CD1c-positive myeloid dendritic cell (primary cell): ENCODE results near the gene GIN1.
"Not testable (repeated sequence)": the region's sequence is repeated elsewhere in the genome, so short reads cannot be mapped to it uniquely, and the experiment has no call there.

ENCODE experiments used
- DNase-seq: peaks from one replicate; pipeline ENCODE4 v3.0.0-alpha.2; 2016; ENCODE audit errors: extremely low spot score

Gene GIN1, protein sequence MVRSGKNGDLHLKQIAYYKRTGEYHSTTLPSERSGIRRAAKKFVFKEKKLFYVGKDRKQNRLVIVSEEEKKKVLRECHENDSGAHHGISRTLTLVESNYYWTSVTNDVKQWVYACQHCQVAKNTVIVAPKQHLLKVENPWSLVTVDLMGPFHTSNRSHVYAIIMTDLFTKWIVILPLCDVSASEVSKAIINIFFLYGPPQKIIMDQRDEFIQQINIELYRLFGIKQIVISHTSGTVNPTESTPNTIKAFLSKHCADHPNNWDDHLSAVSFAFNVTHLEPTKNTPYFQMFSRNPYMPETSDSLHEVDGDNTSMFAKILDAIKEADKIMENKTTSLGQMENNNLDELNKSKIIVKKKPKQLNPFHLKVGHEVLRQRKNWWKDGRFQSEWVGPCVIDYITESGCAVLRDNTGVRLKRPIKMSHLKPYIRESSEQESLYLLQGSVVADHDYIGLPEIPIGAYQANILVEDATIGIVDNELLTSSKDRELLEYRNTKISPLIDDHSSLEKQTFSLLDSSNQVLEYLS

DNA sequence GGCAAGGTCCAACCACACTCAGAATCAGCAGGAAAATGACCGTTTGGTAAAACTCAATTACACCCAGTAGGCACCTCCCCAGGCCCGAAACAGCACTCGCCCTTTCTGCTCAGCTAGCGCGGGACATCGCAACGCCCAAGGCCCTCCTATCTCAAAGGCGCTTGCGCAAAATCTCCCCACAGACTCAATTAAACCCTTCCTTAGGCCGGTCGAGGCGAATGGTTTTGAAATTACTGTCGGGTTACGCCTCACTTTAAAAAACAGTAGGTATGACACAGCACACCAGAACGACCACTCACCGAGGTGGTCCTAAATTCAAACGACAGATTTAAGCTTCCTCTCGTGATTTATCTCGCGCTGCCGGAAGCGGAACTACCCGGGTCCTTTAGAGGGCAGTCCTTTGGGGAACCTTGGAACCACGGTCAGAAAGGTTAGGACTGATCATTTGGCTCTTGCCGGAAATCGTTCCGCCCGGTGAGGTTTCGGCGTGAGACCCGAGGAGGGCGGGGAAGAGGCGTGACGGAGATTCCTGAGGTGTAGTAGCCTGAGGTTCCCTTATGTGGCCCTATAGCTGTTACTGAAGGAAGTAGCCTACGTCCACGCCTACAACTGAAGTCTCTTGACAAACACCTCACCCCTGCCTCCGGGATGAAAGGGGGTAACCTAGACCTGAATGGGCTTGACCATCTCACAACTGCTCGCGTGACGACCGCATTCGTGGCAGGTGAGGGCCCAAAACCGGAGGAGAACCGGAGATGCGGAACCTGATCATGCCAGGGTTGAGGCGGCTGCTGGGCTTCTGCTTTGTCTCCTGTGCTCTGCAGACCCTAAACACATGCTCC lies at the start of gene GIN1, which contains the start of gene PPIP5K2:
TSS of gene GIN1 (minus strand) at position 374 of the 842 bp plus-strand sequence. CDS start 11,431 bp downstream, outside the sequence.
TSS of gene PPIP5K2 (plus strand) at position 537 of the 842 bp plus-strand sequence. CDS start 9,289 bp downstream, outside the sequence.
- peak; percentile 99 for DNase-seq

GRCh38 chr5:103166706-103167105 lies 46.8 kb upstream of the GIN1 start:
- DNase-seq = peak; percentile 49

GRCh38 chr5:103151156-103151555 lies 31.2 kb upstream of the GIN1 start:
- DNase-seq = no peak

- DNase-seq = no peak
Observed at GRCh38 chr5:103148213-103148612, 28.3 kb upstream of the GIN1 start.

GRCh38 chr5:103145196-103145595 lies 25.3 kb upstream of the GIN1 start:
- DNase-seq = peak; percentile 29

DNA sequence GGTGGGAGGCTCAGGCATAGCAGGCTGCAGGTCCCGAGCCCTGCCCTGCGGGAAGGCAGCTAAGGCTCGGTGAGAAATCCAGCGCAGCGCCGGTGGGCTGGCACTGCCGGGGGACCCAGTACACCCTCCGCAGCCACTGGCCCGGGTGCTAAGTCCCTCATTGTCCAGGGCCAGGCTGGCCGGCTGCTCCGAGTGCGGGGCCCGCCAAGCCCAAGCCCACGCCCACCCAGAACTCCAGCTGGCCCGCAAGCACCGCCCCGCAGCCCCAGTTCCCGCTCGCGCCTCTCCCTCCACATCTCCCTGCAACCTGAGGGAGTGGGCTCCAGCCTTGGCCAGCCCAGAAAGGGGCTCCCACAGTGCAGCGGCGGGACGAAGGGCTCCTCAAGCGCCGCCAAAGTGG lies 22.2 kb upstream of the GIN1 start:
- not testable (repeated sequence) for DNase-seq

DNA sequence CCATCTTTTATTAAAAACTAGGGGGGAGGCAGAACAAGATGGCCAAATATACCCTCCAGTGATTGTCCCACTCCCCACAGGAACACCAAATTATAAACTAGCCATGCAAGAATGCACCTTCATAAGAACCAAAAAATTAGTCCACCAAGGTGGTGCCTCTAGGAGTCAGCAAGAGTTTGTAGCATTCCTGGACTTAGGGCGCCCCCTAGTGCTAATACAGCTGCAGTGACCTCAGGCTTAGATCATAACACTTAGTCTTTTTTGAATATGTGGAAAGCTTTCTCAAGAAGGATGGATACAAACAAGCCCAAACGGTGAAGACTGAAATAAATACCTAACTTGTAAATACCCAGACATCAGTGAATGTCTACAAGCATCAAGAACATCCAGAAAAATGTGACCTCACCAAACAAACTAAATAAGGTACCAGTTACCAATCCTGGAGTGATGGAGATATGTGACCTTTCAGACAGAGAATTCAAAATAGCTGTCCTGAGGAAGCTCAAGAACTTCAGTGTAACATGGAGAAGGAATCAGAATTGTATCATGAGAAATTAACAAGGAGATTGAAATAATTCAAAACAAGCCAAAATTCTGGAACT lies 19.4 kb upstream of the GIN1 start:
- peak; percentile 86 for DNase-seq

GRCh38 chr5:103138202-103138690 lies 18.3 kb upstream of the GIN1 start:
- DNase-seq = no peak

GRCh38 chr5:103135461-103135860 lies 15.5 kb upstream of the GIN1 start:
- no peak for DNase-seq

GRCh38 chr5:103133231-103133630 lies 13.3 kb upstream of the GIN1 start:
- DNase-seq = no peak

DNA sequence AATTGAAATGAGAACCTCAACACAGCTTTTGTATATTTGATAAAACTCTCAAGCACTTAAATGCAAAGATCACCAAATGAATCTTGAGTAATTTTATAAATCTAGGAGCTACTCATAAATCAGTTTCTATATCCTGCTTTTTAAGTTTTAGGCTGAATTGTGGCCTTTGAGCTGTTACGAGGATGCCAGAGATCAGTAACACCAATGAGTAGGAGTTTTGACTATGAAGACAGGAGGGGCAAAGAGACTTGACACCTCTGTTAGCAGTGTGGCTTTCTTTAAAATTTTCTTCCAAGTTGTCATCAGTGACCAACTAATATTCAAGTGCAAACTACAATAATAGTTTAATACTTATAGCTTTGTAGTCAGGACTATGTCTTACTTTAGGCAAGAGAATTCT lies 12.7 kb upstream of the GIN1 start:
- no peak for DNase-seq

- DNase-seq = no peak
Observed at GRCh38 chr5:103128202-103128601, 8.3 kb upstream of the GIN1 start.

DNA sequence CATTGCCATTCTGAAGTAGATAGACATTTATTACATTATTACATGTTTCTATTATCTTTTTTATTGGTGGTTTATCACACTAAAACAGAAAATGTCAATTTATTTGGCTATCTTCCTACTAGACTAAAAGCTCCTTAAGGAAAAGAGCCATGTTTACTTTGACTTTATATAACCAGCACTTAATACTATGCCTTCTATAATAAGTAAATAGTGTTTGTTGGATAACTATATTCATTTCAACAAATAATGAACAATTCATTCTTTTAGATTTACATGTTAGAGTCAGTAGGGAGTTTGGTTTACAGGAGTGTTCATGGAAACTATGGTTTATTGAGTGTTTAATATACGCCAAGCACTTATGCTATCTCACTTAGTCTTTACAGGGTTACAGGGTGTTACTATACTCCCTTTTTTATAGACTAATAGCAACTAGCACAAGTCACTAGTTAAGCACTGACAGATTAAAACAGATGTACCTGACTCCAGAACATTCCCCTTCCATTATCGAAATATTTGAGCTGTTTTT lies 7.4 kb upstream of the GIN1 start:
- DNase-seq = no peak

- DNase-seq = no peak
Observed at GRCh38 chr5:103126557-103126956, 6.6 kb upstream of the GIN1 start.

DNA sequence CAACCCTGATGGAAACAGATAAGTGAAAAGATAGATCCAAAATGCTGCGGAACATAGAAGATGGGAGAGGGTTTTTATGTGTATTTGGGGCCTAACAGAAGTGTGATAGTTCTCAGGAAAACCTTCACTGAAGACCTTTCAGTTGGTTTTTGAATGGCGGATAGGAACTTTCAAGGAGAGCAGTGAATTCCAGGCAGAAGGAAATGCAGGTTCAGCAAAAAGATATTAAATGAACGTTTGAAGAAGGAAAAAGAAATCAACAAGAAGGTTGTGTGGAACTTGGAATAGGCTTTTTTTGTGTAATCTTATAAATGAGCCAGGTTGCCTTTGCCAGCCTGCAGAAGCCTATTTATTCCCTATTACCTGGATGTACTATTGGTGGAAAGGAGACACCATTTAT lies 2.3 kb upstream of the GIN1 start:
- no peak for DNase-seq

DNA sequence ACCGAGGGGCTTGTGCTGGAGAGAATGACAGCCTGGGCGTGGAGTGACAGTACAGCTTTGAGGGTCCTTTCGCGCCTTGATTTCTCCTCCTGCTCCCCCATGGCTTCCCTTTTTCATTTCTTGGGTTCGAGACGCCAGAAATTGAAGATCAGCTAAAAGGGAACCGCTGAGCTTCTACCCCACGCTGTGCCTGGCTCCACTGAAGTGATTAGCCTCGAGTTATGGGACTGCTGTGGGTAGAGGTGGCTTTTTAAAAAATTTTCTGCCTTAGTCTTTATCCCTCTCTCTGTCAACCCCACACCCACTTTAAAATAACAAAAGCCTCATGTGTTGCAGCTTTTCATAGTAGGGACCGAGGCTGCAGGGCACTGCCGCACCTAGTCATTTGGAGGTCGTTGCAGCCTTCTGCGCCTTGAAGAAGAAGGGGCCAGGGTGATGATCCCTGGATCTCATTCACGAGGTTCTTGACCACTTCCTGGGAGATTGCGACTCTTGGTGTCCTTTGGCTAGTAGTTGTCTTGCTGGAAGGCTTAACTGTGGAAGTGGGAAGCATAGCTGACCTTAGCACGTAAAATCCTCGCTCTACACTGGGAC lies 766 bp upstream of the GIN1 start:
- DNase-seq = peak; percentile 49

DNA sequence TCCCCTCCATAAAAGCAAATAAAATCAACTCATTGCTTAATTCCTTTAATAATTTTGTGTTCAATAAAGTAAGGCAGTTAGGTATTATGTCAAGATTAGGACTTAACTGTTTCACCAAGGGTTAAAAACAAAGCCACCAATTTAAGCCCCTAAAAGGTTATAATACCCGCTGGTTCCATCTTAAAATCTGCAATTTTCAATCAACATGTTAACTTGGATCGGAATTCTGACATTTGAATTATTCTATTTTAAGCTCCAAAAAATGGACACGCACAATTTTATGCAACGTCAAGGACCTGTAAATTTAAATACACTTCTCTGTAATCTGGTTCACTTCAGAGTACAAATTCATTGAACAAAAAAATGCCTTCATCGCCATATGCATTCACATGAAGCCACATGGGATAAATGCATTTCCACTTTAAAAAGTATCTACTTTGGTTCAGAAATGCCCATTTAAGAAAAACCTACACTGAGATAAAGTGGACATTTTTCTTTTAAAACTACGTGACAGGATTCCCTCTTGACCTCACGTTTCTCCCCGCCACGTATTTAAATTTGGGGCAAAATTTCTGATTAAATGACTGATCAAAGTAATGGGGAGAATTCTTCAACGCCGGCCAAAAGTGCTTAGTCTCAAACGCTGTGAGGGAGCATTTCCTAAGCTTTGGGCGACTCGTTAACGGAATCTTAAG lies 721 bp downstream of the GIN1 start:
- DNase-seq = peak; percentile 43

DNA sequence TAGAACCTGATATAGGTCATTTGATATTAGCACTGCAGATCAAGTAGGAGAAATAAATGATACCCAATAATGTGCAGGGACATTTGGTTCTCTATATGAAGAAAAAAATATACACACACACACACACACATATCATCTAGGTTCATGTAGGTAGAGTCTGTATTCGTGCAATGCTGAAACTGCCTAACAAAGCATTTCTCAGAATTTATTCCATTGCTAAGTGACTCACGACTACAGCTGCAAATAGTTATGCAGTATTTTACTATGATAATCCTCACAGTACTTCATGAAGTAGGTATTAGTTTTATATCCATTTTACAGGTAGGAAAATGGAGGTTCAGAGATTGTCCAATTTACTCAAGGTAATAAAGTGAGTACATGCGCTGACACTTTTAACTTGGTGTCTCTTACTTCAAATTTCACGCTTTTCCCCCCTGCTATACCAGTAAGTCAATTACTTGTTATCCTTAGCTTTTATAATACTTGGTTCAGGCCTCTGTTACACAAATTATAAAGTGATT lies 2.4 kb downstream of the GIN1 start:
- DNase-seq = no peak

- DNase-seq = no peak
Observed at GRCh38 chr5:103114440-103114839, 5.5 kb downstream of the GIN1 start.

- no peak for DNase-seq
Observed at GRCh38 chr5:103112910-103113309, 7.0 kb downstream of the GIN1 start.
